HT1080 (cell line): ENCODE results near the gene SLC22A2. TPM values are rescaled to one million over a fixed set of nuclear protein-coding genes. Genes with fewer than 3 reads are reported as not detected.
A peak's percentile ranks its signal among the peaks of the same experiment; 100 is the strongest.

Experiments used
- DNase-seq: peaks from one replicate; pipeline ENCODE4 v3.0.0-alpha.2; 2015; ENCODE audit warnings: low read depth
- total RNA-seq: library from RNA; depleted of rRNA; stranded (reverse); fragments of >200 nt; shearing (Covaris generic); gene quantifications from 2 replicates; pipeline ENCODE4 v1.2.3, GENCODE V29; 2014

SLC22A2 gene
- total RNA-seq, 1 experiment from 2014 or later = not detected

DNA sequence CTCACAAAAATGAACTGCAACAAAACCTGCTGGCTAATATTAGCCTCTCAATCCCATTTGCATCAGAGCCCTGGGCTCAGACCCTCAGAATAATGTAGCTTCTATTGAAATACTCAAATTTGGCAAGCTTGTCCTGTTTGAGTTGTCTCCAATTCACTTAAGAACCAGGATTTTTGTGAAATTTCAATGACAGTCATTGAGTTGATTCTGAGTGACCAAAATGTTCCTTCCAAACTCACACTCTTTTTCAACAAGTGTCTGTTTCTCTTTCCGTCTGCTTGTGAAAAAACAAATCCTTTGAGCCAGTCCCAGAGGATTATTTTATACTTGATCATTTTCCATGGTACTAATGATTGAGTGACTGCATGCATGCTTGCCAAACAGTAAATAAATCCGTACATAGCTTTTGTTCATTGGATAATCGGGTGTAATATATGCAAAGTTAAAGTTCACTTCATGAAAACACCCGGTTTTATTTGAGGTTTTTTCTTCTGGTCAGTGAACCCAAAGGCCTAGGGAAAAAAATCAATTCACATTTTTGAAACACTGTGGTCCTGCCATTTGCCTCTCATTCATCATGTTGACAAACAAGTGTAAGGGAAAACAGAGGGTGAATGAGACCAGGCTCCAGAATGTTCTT lies 16.4 kb upstream of the SLC22A2 start:
- DNase-seq = no peak

DNA sequence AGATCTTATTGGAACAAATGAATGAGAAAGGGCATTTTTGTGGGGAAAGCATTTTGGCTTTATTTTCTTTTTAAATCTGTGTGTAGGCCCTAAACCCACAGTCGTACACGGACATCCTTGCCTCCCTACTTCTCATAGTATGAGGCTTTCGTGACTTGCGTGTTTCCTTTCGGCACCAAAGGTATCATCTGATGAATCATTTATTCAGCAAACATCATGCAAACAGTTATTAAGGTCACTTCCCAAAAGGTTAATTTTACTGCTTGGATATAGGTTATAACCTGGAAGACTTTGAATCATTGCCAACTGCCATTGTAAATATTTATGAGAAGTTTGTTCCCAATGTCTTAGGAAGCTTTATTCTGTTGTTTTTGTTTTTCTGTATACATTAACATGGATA lies 15.1 kb upstream of the SLC22A2 start:
- DNase-seq = no peak

DNA sequence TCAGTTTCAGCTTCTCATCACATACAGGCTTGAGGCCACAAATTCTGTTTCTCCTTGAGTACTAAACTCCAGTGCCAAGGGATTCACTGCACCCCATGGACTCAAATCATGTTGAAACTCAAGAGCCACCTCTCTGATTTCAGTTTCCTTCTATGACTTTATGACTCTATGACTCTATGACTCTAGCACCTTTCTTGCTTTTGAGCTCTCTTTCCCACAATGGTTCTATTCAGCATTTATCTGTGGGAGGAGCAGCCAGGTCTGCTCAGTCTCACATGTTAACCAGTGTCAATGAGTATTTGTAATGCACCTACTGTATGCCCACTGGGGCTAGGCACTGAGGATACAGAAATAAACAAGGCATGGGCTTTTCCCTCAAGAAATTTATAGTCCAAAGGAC lies 14.6 kb upstream of the SLC22A2 start:
- no peak for DNase-seq

DNA sequence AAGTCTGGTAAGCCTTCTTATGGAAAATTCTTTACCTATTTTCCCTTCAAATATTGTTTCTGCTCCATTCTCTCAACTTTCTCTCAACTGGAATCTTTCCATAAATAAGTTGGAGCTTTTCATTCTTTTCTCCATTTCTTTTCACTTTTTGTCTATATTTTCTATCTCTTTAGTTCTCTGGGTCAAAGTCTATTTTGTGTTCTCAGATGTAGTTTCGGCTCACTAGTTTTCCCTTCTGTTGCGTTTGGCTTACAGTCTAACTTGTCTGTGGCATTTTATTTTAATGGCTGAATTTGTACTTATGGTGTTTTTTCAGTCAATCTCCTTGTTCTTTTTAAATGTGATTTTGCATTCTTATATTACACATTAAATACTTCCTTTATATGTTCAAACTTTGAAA lies 14.1 kb upstream of the SLC22A2 start:
- no peak for DNase-seq

DNA sequence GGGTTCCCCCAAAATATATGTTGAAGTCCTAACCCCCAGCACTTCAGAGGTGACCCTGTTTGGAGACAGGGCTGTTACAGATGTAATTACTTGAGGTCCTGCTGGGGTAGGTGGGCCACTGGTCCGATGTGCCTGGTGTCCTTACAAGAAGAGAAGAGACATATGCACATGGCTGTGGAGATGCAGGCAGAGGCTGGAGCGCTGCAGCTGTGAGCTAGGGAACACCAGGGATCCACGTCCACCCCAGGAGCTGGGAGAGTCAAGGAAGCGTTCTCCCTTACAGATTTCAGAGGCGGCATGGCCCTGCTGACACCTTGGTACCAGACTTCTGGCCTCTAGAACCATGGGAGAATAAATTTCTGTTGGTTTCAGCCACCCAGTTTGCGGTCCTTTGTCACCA lies 11.7 kb upstream of the SLC22A2 start:
- no peak for DNase-seq

DNA sequence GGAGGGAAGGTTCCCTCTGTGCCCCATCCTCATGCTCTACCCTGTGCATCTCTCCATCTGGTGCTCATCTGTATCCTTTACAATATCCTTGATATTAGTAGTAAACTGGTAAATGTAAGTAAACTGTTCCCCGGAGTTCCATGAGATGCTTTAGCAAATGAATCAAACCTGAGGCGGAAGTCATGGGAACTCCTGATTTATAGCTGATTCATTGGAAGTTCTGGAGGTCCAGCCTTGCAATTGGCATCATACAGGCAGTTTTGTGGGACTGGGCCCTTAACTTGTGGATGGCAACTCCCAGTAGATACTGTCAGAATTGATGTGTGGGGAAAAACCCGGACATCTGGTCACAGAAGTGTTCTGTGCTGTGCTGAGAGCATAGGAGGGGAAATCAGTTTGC lies 11.2 kb upstream of the SLC22A2 start:
- DNase-seq = no peak

DNA sequence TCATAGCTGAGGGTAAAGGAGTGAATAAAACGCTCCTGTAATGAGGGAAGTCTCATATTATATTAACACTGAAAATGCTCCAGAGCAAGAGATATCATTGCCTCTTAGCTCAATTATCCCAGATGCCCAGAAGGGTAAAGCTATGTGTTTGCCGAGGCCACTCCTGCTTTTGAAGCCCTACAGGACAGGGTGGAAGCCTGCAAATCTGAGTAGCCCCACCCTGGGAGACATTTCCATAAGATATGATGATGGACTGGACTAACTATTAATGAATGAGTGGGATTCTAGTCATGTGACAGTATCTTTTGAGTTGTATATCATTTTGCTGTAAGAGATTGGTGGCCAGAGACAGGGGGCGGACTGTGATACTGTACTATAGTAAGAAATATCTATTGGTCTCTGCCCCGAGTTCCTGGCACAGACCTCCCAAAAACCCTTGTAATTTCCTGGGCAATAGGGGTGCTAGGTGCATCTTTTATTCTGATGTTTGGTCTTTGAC lies 10.5 kb upstream of the SLC22A2 start:
- DNase-seq = no peak

DNA sequence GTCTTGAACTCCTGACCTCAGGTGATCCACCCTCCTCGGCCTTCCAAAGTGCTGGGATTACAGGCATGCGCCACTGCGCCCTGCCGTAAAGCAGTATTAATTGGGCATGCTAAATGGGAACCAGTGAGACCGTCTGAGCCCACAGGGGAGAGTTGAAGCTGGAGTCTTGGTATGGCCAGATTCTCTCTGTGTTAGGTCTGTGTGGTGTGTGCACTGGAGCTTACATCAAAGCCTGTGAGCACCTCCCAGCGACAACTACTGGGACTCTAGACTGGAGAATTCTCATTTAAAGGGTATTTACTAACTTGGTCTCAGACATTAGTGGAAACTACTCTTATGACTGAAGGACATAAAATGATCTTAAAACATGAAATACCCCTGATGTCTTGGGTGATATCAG lies 8.5 kb upstream of the SLC22A2 start:
- DNase-seq = no peak

DNA sequence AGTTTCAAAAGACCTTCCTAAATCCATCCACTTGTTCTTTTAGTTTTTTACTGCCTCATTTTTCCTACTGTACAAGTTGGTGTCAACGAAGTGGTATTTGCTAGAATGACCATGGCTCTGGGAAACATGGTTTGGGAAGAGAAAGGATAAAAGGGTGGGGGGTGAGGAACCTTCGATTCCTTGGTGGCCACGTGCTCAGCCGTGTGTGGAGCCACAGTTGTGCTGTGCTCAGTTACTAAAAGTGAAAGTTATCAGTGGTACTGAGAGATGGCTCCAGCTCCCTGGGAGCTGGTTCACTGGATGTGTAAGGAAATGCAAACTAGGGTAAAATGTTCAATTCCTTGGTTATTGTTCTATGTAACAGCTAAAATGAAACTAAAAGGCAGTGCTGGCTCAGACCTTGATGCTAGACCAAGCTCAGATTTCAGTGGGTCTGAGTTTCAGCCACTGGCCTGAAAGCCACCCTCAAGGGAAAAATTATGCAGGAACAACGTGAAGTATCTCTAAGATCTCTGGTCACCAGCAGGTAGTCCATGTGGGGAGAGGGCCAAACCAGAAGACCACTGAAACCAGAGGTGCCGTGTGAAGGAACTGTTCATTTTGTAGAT lies 7.4 kb upstream of the SLC22A2 start:
- DNase-seq = no peak

DNA sequence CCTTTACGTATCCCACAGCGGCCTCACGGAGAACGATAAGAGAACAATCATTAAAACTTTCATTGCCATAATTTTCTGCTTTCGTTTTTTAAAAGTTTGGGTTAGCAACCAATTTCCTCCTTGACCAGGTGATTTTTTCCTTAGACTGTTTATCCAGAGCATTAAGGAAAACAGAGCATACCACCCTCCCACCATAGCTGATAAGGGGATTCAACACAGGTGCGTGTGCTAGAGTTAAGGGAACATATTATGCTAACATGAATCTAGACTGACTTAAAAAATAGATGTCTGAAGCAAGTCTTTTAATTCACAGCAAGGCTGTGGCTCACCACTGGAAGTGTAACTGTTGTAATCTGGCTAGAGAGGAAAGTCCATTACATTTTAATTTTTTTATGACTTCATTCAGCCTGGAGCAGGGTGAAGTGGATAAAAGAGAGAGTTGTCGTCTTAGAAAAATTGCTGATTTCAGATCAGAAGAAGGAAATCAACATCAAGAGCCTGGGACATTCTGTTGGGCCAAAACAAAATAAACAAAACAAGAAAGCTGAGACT lies 5.5 kb upstream of the SLC22A2 start:
- no peak for DNase-seq

DNA sequence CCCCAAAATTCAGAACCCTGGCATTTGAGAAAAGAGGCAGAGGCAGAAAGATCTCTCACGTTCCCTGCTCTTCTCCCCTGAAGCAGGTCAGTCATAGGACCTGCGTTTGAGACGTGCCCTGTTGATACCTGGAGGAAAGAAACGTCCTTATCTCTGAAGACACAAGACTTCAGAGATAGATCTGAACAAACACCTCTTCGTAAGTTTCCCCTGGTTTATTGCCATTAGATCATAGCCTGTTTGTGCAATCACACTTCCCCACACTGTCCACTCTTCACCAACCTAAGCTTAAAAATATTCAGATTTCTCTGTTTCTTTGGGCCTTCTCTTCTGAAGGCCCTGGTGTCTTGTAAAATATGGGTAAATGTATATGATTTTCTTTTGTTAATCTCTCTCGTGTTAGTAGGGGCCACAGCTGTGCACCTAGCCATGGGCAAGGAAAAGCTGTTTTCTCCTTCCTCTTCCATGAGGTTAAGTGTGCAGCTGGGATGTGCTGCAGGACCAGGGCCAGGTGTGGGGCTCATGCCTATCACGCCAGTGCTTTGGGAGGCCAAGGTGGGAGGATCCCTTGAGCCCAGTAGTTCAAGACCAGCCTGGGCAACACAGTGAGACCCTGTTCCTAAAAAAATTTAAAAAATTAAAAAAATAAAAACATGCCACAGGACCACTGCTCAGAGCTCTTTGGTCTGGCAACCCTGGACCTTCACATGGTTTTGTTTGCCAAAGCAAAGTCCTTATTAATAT lies 4.7 kb upstream of the SLC22A2 start:
- no peak for DNase-seq

DNA sequence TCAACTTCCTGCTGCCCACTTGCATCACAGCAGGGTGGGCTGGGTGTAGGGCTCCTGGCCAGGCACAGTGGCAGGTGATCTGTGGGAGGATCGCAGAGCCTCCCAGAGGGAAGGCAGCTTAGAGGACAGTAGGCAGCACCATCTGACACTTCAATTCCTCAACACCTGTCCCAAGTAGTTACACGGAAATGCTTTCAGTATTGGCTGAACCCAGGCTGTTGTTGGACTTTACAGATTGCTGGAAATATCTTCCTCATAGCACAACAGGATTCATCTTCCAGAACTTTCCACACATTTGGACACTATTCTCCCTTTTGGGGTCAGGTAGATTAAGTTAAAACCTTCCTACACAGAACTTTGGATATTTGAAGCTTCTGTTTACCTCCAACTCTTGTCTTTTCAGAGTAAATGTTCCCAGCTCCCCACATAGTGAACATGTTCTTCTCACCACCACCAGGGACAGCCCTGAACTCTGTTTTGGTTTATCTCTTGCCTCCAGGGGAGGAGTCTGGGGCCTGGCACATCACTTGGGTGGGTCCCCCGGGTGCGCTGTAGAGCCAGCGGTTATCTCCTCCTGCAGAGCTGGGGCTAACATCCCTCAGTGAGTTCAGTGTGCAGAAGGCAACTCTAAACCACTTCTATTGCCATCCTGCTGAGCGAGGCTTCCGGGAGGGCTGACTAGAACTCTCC lies 3.5 kb upstream of the SLC22A2 start:
- DNase-seq = peak; percentile 24

DNA sequence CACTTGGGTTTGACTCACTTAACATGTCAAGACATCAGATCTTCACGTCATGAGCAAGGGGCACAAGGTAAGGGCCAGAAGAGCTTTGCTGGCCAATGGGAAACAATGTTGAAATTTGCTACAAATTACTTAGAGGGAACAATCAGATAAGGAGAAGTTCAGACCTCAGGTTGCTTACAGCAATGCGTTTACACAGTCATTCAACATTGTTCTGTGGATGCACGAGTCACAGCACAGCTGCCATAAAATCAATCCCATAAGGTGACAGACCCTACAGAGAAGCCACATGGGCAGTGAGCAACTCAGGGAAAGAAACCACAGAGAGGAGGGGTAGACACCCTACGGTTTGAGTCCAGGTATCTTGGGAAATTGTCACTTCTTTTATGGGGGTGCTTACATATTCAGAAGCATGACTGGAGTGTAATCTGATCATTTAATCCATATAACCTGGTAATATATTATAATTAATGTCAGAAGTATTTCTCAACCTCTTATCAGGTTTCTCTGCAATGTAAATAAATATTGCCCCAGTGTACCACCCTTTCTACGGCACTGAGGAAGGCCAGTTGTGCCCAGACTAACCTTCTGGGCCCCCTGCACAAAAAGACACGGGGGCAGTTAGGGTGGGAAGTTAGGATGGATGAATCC lies 2.3 kb upstream of the SLC22A2 start:
- DNase-seq = no peak

DNA sequence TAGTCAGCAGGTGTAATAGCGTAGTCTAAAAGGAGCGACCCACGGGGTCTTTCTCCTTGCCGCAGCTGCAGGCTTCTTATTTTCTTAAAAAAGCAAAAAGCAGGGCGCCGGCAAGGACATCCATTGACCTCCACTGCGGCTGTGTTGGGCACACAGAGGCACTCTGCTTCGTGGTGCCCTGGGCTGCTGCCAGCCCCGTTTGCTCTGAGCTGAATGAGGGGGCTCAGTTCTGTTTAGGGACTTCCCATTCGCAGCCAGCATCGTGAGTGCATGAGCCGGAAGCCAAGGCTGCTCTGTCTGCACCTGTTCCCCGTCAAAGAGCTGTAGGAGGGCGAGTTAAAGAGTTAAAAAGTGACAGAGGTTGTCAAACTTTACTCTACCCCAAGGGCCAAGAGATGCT lies 1.7 kb upstream of the SLC22A2 start:
- no peak for DNase-seq

DNA sequence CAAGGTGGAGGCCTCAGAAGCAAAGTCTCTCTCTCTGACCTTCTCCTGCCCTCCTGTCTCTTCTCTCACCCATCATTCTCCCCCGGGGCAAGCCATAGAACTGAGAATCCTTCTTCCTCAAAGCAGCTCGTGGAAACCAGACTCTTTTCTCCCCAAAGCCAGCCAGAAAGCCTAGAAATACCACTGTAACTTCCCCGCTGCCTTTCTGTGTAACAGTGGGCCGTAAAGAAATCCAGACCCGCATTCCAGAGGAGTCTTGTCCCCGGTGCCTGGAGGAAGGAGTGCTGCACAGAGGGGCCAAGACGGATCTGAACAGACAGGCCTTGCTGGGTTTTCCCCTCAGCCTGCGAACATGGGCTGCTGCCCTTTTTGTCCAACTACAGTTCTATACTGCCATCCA lies 977 bp upstream of the SLC22A2 start:
- DNase-seq = no peak

DNA sequence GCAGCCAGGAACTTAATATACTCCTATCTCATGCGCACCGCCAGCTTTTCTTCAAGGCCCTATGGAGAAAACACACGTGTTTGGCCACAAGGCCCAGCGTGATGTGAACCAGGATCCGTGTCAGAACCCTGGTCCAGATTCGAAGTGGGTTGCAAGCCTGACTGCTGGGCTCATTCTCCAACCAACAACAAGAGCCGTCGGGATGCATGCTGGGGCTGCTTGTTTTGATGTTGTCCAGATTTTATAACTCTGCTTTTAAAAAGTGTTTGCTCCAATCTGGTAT lies 463 bp upstream of the SLC22A2 start:
- DNase-seq = no peak

DNA sequence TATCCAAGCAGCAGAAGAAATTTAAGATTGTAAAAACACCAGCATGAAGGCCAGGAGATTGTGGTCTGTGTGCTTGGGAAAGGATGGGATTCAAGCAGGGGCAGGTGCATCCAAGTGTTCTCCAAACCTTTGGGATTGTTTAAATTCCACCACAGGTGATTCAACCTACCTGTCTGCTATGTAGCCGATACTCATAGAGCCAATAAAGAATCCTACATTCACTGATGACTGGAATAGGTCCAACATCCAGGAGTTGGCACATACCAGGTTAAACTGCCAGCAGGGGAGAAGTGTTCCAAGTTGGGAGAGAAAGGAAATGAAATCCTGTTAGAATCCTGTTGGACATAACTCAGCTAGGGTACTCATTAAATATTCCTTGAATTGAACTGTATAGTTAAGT lies 2.2 kb downstream of the SLC22A2 start:
- DNase-seq = no peak

DNA sequence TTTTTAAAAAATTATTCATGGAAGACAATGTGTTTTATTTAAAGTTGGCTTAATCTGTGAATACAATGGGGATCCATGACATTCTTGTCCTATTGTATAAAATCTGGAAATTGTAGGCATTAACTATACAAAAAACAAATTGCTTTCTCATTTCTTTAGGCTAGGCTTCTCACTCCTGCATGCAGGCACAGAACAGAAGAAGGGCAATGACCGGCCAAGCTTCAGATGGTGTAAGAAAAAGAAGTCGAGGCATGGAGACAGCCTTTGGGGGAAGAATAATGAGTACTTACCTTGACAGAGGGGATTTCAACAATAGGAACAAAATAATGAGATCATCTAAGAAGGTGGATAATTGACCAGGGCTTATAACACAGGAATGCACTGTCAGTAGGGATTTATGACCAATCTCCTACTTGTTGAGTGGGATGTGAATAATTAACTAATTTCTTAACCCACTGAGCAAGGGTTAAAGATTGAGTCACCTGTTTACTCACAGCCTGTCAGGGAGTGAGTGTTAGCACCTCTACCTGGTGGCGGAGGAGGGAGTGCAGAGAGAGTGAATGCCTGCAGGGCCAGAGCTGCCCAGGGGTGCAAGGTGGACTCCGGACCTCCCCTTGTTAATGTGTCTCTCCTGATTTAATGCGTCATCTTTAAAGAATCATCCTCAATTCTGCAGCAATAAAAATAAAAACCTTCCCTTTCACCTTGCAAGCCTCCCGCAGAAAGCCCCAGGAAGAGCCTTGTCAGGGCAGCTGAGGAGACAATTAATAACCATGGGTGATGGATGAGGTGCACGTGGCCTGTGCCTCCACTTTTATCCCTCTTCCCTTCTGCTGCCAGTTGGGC lies 3.9 kb downstream of the SLC22A2 start:
- no peak for DNase-seq

DNA sequence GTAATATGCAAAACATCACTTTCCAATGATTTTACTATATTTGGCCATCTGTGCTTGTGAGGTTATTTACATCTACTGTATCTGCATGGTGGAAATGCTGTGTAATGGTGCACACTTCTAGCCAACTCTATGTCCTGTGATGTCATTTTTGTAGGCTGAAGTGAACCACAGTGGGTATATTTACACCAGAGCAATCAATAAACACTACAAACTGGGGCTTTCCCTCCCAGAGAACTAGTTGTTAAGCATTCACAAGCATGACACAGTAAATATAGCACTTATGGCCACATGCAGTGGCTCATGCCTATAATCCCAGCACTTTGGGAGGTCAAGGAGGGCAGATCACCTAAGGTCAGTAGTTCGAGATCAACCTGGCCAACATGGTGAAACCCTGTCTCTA lies 4.9 kb downstream of the SLC22A2 start:
- no peak for DNase-seq

DNA sequence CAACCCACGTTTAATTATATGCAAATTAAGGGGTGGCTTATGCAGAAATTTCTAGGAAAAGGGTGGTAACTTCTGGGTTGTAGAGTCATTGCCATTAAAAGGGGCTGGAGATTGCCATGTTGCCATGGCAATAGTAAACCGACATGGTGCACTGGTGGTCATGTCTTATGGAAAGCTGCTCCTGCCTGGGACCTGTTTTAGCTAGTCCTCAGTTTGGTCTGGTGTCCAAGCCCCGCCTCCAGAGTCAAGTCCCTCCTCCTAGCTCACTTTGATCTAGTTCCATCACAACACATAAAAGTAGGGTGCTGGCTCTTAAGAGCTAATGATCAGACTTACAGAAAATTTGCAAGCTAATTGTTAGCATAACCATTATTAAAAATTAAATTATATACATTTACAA lies 5.3 kb downstream of the SLC22A2 start:
- DNase-seq = no peak
